GM12878 (cell line): ENCODE data around the gene COMT. TPM values are rescaled to one million over a fixed set of nuclear protein-coding genes. Genes with fewer than 3 reads are reported as not detected.

Experiments used
- ATAC-seq: fragments of 200-7000 bp; cut with Tn5 transposase; 3 replicates; pipeline ENCODE4 v1.9.1; 2020; ENCODE audit warnings: mild to moderate bottlenecking, moderate library complexity
- BruUV-seq: library from RNA; stranded (reverse); fragments of 400-500 nt; replicated peaks from 2 replicates; lab custom pipeline; 2021; lab: Mats Ljungman, UMichigan
- CTCF ChIA-PET: fragments of 300-600 bp; sonication (Branson Sonifier 250); formaldehyde crosslinking; extraction: SDS; loops from one replicate; lab custom pipeline; 2021; ENCODE audit warnings: inconsistent platforms; lab: Yijun Ruan, JAX
- POLR2A ChIA-PET: fragments of 350-600 bp; formaldehyde crosslinking; extraction: SDS; loops from one replicate; lab custom pipeline; 2021; ENCODE audit warnings: inconsistent platforms; lab: Charles Lee
- RAD21 ChIA-PET: fragments of 300-600 bp; sonication (Branson Sonifier 250); formaldehyde crosslinking; loops from one replicate; lab custom pipeline; 2023; ENCODE audit warnings: antibody characterized with exemption; ENCODE audit not compliant: unreplicated experiment; lab: Charles Lee
- SMC1A ChIA-PET: fragments of 300-600 bp; sonication (Branson Sonifier 250); formaldehyde crosslinking; loops from one replicate; lab custom pipeline; 2023; ENCODE audit not compliant: unreplicated experiment, uncharacterized antibody; lab: Charles Lee
- DNase-seq: peaks from one replicate; pipeline ENCODE4 v3.0.0-alpha.2; 2011; ENCODE audit warnings: low read depth, low spot score
- FAIRE-seq: peaks from 3 replicates; lab custom pipeline; 2011; peaks lifted over from hg19 to GRCh38; lab: Jason Lieb, UNC
- H2AFZ ChIP-seq: 2 replicates; pipeline ENCODE4 v1.6.0; 2011; ENCODE audit warnings: low read depth, low read length, control low read depth; ENCODE audit not compliant: control insufficient read depth
- H3K27ac ChIP-seq: 2 replicates; pipeline ENCODE4 v1.5.1; 2011; ENCODE audit warnings: control low read depth; ENCODE audit not compliant: control insufficient read depth, insufficient read depth
- H3K27me3 ChIP-seq, 2 experiments: replicated peaks in 1 of 2; 2 replicates each; pipeline versions ENCODE4 v1.6.0 to v1.6.1; 2011; ENCODE audit warnings: low read length in 1 of 2; ENCODE audit not compliant: control insufficient read depth in 2 of 2, insufficient read depth in 2 of 2
- H3K36me3 ChIP-seq, 2 experiments: 2 replicates each; pipeline ENCODE4 v1.5.1; 2011; ENCODE audit warnings: low read length in 1 of 2; ENCODE audit not compliant: control insufficient read depth in 2 of 2, insufficient read depth in 2 of 2
- H3K4me1 ChIP-seq: 2 replicates; pipeline ENCODE4 v1.6.1; 2011; ENCODE audit warnings: mild to moderate bottlenecking, low read length, moderate library complexity, mixed read lengths; ENCODE audit not compliant: control insufficient read depth, insufficient read depth
- H3K4me2 ChIP-seq: 2 replicates; pipeline ENCODE4 v1.6.0; 2011; ENCODE audit warnings: control low read depth; ENCODE audit not compliant: control insufficient read depth, insufficient read depth
- H3K4me3 ChIP-seq: fragments of 200-600 bp; sonication (generic); 2 replicates; pipeline ENCODE4 v1.5.1; 2016
- H3K79me2 ChIP-seq: 2 replicates; pipeline ENCODE4 v1.6.0; 2011; ENCODE audit warnings: low read length; ENCODE audit not compliant: control insufficient read depth, insufficient read depth
- H3K9ac ChIP-seq: 2 replicates; pipeline ENCODE4 v1.8.0; 2011; ENCODE audit warnings: low read length, control low read depth, mixed read lengths; ENCODE audit not compliant: control insufficient read depth, insufficient read depth
- H3K9me3 ChIP-seq: replicated peaks from 3 replicates; pipeline ENCODE4 v1.5.1; 2011; ENCODE audit warnings: mild to moderate bottlenecking, low read length; ENCODE audit not compliant: control insufficient read depth, insufficient read depth
- H4K20me1 ChIP-seq: 2 replicates; pipeline ENCODE4 v1.6.0; 2011; ENCODE audit not compliant: control insufficient read depth, insufficient read depth
- ASH2L ChIP-seq: fragments of 300-600, 200-600 bp; sonication (generic); IDR thresholded peaks from 2 replicates; pipeline ENCODE4 v1.6.1; 2017; ENCODE audit warnings: low read depth, mild to moderate bottlenecking, borderline replicate concordance
- BCL11A ChIP-seq: IDR thresholded peaks from 2 replicates; pipeline ENCODE4 v1.6.1; 2011; ENCODE audit warnings: low read depth, low read length
- DPF2 ChIP-seq: fragments of 450-650 bp; IDR thresholded peaks from 2 replicates; pipeline ENCODE4 v1.6.1; 2017; ENCODE audit warnings: mild to moderate bottlenecking
- EZH2 ChIP-seq: IDR thresholded peaks from 2 replicates; pipeline ENCODE4 v1.6.1; 2012; ENCODE audit warnings: low read depth, mild to moderate bottlenecking, control low read depth, inconsistent platforms, low read length, borderline replicate concordance; ENCODE audit not compliant: control insufficient read depth
- FOS ChIP-seq: IDR thresholded peaks from 3 replicates; pipeline ENCODE4 v1.6.1; 2011; ENCODE audit warnings: borderline replicate concordance; ENCODE audit not compliant: insufficient read length; ENCODE audit errors: extremely low read depth
- FOXK2 ChIP-seq: fragments of 450-650 bp; IDR thresholded peaks from 2 replicates; pipeline ENCODE4 v1.6.1; 2017; ENCODE audit warnings: mild to moderate bottlenecking, moderate library complexity
- GABPA ChIP-seq: IDR thresholded peaks from 2 replicates; pipeline ENCODE4 v1.6.1; 2014; ENCODE audit warnings: antibody characterized with exemption, low read depth, mild to moderate bottlenecking, inconsistent platforms
- IRF4 ChIP-seq: IDR thresholded peaks from 2 replicates; pipeline ENCODE4 v1.6.1; 2011; ENCODE audit warnings: low read depth, low read length
- SIX5 ChIP-seq: IDR thresholded peaks from 2 replicates; pipeline ENCODE4 v1.6.1; 2011; ENCODE audit warnings: mild to moderate bottlenecking, low read depth, low read length, moderate library complexity; ENCODE audit not compliant: severe bottlenecking
- YY1 ChIP-seq: IDR thresholded peaks from 2 replicates; pipeline ENCODE4 v1.6.1; 2011; ENCODE audit warnings: low read depth, mild to moderate bottlenecking, low read length
- WGBS: methylation state at CpG from one replicate; pipeline ENCODE4 v1.1.6; 2016; ENCODE audit warnings: low lambda C conversion rate; ENCODE audit not compliant: insufficient replicate concordance, insufficient coverage; ENCODE audit errors: missing lambda C conversion rate; 5-methylcytosine and 5-hydroxymethylcytosine counted together
- in situ Hi-C: fragments of 300-500 bp; cut with MboI; formaldehyde crosslinking; loops from 9 replicates; pipeline ENCODE4 v1.14.3; 2018; ENCODE audit warnings: mixed read lengths
- intact Hi-C: fragments of 100-400 bp; cut with micrococcal nuclease; formaldehyde crosslinking; loops from one replicate; pipeline ENCODE4 v1.14.2; 2022; ENCODE audit not compliant: unreplicated experiment
- polyA plus RNA-seq, 11 experiments: library from polyadenylated mRNA; depleted of rRNA in 4 of 11; unstranded in 6 of 11; stranded (reverse) in 5 of 11; fragments of >200 nt; fragmentation: Nextera tagmentation in 4 of 11; fragmentation: Illumina TruSeq in 1 of 11; extraction: Ambion mirVana in 4 of 11; extraction: Trizol in 1 of 11; gene quantifications; 1 replicate in 1 of 11; 2 replicates in 10 of 11; pipeline versions ENCODE4 v1.2.1 to v1.2.3, GENCODE V29; 2011 to 2016; ENCODE audit warnings: inconsistent platforms in 2 of 11, missing spikeins in 2 of 11, low read depth in 1 of 11
- total RNA-seq, 4 experiments: library from RNA; depleted of rRNA in 3 of 4; stranded (reverse); fragments of >200 nt in 3 of 4; fragmentation: Illumina TruSeq in 1 of 4; extraction: Trizol in 1 of 4; gene quantifications; 2 replicates each; pipeline versions ENCODE4 v1.2.1 to v1.2.3, GENCODE V29; 2013 to 2021
- TF ChIP-seq, protein P1 (sequence below): fragments of 450-650 bp; IDR thresholded peaks from 2 replicates; pipeline ENCODE4 v1.6.1; 2017; ENCODE audit warnings: antibody characterized with exemption, mild to moderate bottlenecking, moderate library complexity
- TF ChIP-seq, protein P2 (sequence below): fragments of 450-650 bp; IDR thresholded peaks from 2 replicates; pipeline ENCODE4 v1.6.1; 2016; ENCODE audit warnings: mild to moderate bottlenecking, moderate library complexity, borderline replicate concordance
- TF ChIP-seq, protein P3 (sequence below): IDR thresholded peaks from 2 replicates; pipeline ENCODE4 v1.6.1; 2012; ENCODE audit warnings: improper control_type of control experiment, low read depth, low read length; ENCODE audit not compliant: insufficient replicate concordance

COMT gene
- total and polyA plus RNA-seq, 10 of the 15 experiments (the other 5 are each of a cell fraction or from before 2014, with no cell fraction given): 4.5 to 152 (median 66.1) TPM

DNA sequence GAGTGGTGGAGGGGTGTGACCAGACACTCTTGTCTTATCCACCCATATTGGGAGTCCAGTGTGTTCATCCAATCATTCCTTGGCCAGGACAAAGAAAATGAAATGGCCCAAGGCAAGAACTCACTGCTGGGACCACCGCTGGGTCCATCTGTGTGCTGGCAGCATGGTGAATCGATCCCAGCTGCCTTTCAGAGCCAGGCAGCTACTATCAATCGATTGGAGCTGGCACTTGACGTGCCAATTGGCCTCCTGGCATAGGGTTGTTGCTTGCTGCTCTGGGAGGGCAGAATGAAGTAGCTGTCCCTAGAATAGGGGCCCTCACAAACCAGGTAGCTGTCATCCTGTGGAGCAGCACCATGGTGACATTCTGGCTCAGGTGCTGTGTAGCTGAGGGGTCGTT is 76.4 kb downstream of the COMT start:
- peaks cover 8 to 12% of the 10 kb centered on the region in 2 experiments; a peak in 3 of 4 replicates for H3K27me3 ChIP-seq
- no peak overlapping the region for H2AFZ ChIP-seq
- ChIA-PET RAD21 (no interaction called here), SMC1A (no interaction called here), CTCF (interaction anchor here (1.7 kb wide), 1 partner anchor 10 kb away, joined by 4 read pairs; no protein-coding TSS in a partner anchor), POLR2A (no interaction called here)
- H3K79me2 ChIP-seq: peaks cover 19% of the 10 kb centered on the region
- no peak for DNase-seq
- no TSS peak for BruUV-seq
- no peak overlapping the region for H3K4me3 ChIP-seq
- no peaks in the 10 kb centered on the region; the same call in 1 of the 2 replicates for H4K20me1 ChIP-seq
- peaks cover 9% of the 10 kb centered on the region for H3K4me1 ChIP-seq
- intact Hi-C loops: no loop called here
- H3K9me3 ChIP-seq: no peaks in the 10 kb centered on the region
- no peaks in the 10 kb centered on the region for H3K36me3 ChIP-seq
- no peak for FAIRE-seq
- no peak overlapping the region for H3K9ac ChIP-seq
- no peak overlapping the region for H3K4me2 ChIP-seq
- ATAC-seq: no peak
- 24% methylated on average over 5 of the region's 5 CpGs for WGBS
- in situ Hi-C loops: no loop called here
- H3K27ac ChIP-seq: no peak overlapping the region
- TF ChIP-seq FOXK2 (no peak), EZH2 (no peak), GABPA (no peak), SIX5 (no peak), IRF4 (no peak), BCL11A (no peak), YY1 (no peak), ASH2L (no peak), DPF2 (no peak), FOS (no peak)
- TF ChIP-seq, protein P1, sequence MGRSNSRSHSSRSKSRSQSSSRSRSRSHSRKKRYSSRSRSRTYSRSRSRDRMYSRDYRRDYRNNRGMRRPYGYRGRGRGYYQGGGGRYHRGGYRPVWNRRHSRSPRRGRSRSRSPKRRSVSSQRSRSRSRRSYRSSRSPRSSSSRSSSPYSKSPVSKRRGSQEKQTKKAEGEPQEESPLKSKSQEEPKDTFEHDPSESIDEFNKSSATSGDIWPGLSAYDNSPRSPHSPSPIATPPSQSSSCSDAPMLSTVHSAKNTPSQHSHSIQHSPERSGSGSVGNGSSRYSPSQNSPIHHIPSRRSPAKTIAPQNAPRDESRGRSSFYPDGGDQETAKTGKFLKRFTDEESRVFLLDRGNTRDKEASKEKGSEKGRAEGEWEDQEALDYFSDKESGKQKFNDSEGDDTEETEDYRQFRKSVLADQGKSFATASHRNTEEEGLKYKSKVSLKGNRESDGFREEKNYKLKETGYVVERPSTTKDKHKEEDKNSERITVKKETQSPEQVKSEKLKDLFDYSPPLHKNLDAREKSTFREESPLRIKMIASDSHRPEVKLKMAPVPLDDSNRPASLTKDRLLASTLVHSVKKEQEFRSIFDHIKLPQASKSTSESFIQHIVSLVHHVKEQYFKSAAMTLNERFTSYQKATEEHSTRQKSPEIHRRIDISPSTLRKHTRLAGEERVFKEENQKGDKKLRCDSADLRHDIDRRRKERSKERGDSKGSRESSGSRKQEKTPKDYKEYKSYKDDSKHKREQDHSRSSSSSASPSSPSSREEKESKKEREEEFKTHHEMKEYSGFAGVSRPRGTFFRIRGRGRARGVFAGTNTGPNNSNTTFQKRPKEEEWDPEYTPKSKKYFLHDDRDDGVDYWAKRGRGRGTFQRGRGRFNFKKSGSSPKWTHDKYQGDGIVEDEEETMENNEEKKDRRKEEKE: no peak
- TF ChIP-seq, protein P2, sequence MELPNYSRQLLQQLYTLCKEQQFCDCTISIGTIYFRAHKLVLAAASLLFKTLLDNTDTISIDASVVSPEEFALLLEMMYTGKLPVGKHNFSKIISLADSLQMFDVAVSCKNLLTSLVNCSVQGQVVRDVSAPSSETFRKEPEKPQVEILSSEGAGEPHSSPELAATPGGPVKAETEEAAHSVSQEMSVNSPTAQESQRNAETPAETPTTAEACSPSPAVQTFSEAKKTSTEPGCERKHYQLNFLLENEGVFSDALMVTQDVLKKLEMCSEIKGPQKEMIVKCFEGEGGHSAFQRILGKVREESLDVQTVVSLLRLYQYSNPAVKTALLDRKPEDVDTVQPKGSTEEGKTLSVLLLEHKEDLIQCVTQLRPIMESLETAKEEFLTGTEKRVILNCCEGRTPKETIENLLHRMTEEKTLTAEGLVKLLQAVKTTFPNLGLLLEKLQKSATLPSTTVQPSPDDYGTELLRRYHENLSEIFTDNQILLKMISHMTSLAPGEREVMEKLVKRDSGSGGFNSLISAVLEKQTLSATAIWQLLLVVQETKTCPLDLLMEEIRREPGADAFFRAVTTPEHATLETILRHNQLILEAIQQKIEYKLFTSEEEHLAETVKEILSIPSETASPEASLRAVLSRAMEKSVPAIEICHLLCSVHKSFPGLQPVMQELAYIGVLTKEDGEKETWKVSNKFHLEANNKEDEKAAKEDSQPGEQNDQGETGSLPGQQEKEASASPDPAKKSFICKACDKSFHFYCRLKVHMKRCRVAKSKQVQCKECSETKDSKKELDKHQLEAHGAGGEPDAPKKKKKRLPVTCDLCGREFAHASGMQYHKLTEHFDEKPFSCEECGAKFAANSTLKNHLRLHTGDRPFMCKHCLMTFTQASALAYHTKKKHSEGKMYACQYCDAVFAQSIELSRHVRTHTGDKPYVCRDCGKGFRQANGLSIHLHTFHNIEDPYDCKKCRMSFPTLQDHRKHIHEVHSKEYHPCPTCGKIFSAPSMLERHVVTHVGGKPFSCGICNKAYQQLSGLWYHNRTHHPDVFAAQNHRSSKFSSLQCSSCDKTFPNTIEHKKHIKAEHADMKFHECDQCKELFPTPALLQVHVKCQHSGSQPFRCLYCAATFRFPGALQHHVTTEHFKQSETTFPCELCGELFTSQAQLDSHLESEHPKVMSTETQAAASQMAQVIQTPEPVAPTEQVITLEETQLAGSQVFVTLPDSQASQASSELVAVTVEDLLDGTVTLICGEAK: no peak
- TF ChIP-seq, protein P3, sequence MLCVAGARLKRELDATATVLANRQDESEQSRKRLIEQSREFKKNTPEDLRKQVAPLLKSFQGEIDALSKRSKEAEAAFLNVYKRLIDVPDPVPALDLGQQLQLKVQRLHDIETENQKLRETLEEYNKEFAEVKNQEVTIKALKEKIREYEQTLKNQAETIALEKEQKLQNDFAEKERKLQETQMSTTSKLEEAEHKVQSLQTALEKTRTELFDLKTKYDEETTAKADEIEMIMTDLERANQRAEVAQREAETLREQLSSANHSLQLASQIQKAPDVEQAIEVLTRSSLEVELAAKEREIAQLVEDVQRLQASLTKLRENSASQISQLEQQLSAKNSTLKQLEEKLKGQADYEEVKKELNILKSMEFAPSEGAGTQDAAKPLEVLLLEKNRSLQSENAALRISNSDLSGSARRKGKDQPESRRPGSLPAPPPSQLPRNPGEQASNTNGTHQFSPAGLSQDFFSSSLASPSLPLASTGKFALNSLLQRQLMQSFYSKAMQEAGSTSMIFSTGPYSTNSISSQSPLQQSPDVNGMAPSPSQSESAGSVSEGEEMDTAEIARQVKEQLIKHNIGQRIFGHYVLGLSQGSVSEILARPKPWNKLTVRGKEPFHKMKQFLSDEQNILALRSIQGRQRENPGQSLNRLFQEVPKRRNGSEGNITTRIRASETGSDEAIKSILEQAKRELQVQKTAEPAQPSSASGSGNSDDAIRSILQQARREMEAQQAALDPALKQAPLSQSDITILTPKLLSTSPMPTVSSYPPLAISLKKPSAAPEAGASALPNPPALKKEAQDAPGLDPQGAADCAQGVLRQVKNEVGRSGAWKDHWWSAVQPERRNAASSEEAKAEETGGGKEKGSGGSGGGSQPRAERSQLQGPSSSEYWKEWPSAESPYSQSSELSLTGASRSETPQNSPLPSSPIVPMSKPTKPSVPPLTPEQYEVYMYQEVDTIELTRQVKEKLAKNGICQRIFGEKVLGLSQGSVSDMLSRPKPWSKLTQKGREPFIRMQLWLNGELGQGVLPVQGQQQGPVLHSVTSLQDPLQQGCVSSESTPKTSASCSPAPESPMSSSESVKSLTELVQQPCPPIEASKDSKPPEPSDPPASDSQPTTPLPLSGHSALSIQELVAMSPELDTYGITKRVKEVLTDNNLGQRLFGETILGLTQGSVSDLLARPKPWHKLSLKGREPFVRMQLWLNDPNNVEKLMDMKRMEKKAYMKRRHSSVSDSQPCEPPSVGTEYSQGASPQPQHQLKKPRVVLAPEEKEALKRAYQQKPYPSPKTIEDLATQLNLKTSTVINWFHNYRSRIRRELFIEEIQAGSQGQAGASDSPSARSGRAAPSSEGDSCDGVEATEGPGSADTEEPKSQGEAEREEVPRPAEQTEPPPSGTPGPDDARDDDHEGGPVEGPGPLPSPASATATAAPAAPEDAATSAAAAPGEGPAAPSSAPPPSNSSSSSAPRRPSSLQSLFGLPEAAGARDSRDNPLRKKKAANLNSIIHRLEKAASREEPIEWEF: no peak
